GM04504 (cell line): ENCODE measurements around the gene NACC1.
"Not testable (repeated sequence)": the region's sequence is repeated elsewhere in the genome, so short reads cannot be mapped to it uniquely, and the experiment has no call there.

Experiments used
- DNase-seq: peaks from one replicate; pipeline ENCODE4 v3.0.0-alpha.2; 2012; ENCODE audit warnings: low read depth

NACC1 gene

DNA sequence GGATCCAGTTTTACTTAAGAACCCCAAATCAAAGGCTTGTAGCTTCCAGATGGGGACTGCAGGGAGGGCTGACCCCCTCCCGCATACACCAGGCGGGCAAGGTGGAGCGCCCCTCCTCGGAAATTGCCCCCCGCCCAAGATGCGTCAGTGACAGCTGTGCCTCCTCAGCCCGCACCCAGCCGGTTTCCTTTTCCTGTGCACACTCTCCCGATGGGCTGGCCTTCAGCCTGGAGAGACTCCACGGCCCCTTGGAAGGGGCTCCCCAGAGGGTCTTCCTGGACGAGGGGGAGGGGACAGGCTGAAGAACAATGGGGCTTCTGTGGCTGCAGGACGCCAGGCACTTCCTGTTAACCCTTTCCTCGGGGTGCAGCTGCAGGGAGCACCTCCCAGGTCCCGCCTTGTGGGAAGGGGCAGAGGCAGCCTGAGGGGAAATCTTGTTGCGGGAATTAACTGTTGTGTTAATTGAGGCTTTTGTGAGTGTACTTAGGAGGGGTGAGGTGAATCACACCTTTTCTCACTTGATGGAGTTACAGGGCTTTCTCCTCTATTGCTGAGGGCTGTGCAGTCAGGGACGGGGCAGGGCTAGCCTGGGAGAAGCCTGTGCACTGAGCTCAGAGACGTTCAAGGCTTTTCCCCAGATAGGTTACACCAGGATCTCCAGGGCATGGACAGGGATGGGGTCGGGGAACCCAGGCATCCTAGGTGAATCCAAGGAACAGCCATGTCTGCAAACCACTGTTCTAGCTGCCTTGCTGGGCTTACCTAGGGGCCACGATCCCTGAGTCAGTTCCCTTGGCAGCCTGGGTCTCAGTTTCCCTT lies 46.5 kb downstream of the NACC1 start:
- no peak for DNase-seq

DNA sequence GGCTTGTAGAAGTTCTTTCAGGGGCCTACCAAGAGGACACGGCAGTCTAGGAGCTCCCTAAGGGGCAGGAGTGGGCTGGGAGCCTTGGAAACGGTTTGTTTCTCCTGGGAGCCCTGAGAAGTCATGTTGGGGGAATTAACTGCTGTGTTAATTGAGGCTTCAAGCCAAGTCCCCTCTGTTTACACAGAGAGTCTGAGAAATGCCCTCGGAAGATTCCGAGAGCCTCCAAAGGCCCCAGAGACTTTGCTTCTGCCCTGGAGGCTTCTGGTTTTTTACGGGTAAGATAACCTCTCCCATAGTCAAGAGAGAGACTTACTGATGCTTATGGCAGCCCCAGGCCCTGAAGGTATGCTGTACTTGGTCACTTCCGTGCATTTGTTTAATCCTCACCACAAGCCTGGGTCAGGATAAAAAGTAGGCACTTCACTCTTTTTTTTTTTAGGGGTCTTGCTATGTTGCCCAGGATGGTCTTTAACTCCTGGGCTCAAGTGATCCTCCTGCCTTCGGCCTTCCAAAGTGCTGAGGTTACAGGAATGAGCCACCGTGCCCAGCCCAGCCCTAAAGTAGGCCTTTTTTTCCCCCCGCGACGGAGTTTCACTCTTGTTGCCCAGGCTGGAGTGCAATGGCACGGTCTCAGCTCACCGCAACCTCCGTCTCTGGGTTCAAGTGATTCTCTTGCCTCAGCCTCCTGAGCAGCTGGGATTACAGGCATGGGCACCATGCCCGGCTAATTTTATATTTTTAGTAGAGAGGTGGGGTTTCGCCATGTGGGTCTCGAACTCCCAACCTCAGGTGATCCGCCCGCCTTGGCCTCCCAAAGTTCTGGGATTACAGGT lies 47.3 kb downstream of the NACC1 start:
- DNase-seq, result no peak

DNA sequence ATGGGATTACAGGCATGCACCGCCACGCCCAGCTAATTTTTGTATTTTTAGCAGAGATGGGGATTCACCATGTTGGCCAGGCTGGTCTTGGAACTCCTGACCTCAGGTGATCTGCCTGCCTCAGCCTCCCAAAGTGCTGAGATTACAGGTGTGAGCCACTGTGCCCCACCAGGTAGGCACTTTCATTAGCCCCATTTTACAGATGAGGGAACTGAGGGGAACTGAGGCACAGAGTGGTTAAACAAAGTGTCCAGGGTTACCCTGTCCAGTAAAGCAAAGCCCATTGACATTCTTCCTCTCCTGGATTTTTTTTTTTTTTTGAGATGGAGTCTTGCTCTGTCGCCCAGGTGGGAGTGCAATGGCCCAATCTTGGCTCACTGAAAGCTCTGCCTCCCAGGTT lies 48.1 kb downstream of the NACC1 start:
- not testable (repeated sequence) for DNase-seq

GRCh38 chr19:13169769-13170168 lies 51.7 kb downstream of the NACC1 start:
- DNase-seq, result no peak

GRCh38 chr19:13171146-13171545 lies 53.1 kb downstream of the NACC1 start:
- no peak for DNase-seq

- DNase-seq, result peak; percentile 79
Observed at GRCh38 chr19:13172346-13173138, 54.5 kb downstream of the NACC1 start.

GRCh38 chr19:13173139-13173737 lies 55.2 kb downstream of the NACC1 start:
- no peak for DNase-seq

DNA sequence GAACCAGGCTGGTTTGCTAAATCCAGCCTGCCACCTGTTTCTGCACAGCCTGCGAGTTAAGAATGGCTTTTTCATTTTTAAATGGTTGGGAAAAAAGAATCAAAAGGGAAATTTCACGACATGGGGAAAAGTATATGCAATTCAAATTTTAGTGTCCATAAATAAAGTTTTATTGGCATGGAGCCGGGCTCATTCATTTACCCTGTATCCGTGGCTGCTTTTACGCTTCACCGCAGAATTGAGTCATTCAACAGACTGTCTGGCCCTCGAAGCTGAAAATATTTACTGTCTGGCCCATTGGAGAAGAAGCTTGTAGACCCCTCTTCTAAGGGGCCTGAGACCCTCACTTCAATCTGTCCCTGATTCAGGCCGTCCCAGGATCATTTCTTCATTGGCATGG lies 58.3 kb downstream of the NACC1 start:
- DNase-seq, result no peak

GRCh38 chr19:13177584-13177983 lies 59.5 kb downstream of the NACC1 start:
- DNase-seq, result not testable (repeated sequence)

DNA sequence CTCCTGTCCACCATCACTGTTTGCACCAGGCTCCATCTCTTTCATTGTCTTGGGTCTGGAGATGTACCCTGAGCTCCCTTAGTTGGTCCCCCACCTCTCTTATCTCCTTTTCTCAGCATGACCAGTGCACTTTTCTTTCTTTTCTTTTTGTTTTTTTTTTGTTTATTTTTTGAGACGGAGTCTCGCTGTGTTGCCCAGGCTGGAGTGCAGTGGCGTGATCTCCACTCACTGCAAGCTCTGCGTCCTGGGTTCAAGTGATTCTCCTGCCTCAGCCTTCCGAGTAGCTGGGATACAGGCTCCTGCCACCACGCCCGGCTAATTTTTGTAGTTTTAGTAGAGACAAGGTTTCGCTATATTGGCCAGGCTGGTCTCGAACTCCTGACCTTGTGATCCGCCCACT lies 60.2 kb downstream of the NACC1 start:
- DNase-seq, result not testable (repeated sequence)

GRCh38 chr19:13181747-13182388 lies 63.8 kb downstream of the NACC1 start:
- DNase-seq, result no peak

DNA sequence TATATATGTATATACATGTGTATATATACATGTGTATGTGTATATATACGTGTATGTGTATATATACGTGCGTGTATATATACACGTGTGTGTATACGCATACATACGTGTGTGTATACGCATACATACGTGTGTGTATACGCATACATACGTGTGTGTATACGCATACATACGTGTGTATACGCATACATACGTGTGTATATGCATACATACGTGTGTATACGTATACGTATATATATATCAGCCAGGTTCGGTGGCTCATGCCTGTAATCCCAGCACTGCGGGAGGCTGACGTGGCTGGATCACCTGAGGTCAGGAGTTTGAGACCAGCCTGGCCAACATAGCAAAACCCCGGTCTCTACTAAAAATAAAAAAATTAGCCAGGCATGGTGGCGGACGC lies 66.9 kb downstream of the NACC1 start:
- not testable (repeated sequence) for DNase-seq

- DNase-seq, result not testable (repeated sequence)
Observed at GRCh38 chr19:13185763-13186657, 67.9 kb downstream of the NACC1 start.

DNA sequence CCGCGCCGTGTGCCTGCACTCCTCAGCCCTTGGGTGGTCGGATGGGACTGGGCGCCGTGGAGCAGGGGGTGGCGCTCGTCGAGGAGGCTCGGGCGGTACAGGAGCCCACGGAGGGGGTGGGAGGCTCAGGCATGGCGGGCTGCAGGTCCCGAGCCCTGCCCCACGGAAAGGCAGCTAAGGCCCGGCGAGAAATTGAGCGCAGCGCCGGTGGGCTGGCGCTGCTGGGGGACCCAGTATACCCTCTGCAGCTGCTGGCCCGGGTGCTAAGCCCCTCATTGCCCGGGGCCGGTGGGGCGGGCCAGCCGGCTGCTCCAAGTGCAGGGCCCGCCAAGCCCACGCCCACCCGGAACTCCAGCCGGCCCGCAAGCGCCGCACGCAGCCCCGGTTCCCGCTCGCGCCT lies 68.6 kb downstream of the NACC1 start:
- DNase-seq, result not testable (repeated sequence)

- DNase-seq, result no peak
Observed at GRCh38 chr19:13187419-13187818, 69.4 kb downstream of the NACC1 start.

DNA sequence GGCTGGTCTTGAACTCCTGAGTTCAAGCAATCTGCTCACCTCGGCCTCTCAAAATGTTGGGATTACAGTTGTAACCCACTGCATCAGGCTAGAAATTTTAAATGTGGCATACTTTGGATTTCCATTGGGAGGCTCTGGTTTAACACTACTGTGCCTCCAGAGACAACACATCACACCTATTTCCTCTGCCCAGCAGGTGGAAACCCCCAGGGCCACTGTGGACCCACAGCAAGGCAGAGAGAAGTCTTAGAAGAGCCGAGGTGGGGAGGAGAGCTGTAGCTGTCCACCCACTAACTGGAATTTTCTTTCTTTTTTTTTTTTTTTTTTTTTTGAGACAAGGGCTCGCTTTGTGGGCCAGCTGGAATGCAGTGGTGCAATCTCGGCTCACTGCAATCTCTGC lies 71.5 kb downstream of the NACC1 start:
- no peak for DNase-seq
